Ishikawa (cell line): ENCODE measurements around the gene SIPA1.

ENCODE experiments used
- CEBPB ChIP-seq: IDR thresholded peaks from 2 replicates; pipeline ENCODE4 v1.6.1; 2012
- CREB1 ChIP-seq: IDR thresholded peaks from 2 replicates; pipeline ENCODE4 v1.6.1; 2012; ENCODE audit warnings: low read depth
- EGR1 ChIP-seq: IDR thresholded peaks from 2 replicates; pipeline ENCODE4 v1.6.1; 2012
- EP300 ChIP-seq: IDR thresholded peaks from 2 replicates; pipeline ENCODE4 v1.6.1; 2012; ENCODE audit warnings: borderline replicate concordance
- FOXM1 ChIP-seq: IDR thresholded peaks from 2 replicates; pipeline ENCODE4 v1.6.1; 2012; ENCODE audit warnings: low read depth, borderline replicate concordance
- NFIC ChIP-seq: IDR thresholded peaks from 2 replicates; pipeline ENCODE4 v1.6.1; 2012
- RAD21 ChIP-seq: IDR thresholded peaks from 2 replicates; pipeline ENCODE4 v1.6.1; 2012; ENCODE audit warnings: low read depth
- REST ChIP-seq: IDR thresholded peaks from 2 replicates; pipeline ENCODE4 v1.6.1; 2012; ENCODE audit warnings: low read depth, mild to moderate bottlenecking
- TAF1 ChIP-seq: IDR thresholded peaks from 2 replicates; pipeline ENCODE4 v1.6.1; 2012; ENCODE audit warnings: low read depth, mild to moderate bottlenecking
- TCF12 ChIP-seq: IDR thresholded peaks from 2 replicates; pipeline ENCODE4 v1.6.1; 2012; ENCODE audit warnings: low read depth
- TEAD4 ChIP-seq: IDR thresholded peaks from 2 replicates; pipeline ENCODE4 v1.6.1; 2012
- USF1 ChIP-seq: IDR thresholded peaks from 2 replicates; pipeline ENCODE4 v1.6.1; 2012
- YY1 ChIP-seq: IDR thresholded peaks from 2 replicates; pipeline ENCODE4 v1.6.1; 2012; ENCODE audit warnings: low read depth
- ZBTB7A ChIP-seq: IDR thresholded peaks from 2 replicates; pipeline ENCODE4 v1.6.1; 2012; ENCODE audit warnings: low read depth
- TF ChIP-seq, protein P1 (sequence below): IDR thresholded peaks from 2 replicates; pipeline ENCODE4 v1.6.1; 2012

The SIPA1 gene

DNA sequence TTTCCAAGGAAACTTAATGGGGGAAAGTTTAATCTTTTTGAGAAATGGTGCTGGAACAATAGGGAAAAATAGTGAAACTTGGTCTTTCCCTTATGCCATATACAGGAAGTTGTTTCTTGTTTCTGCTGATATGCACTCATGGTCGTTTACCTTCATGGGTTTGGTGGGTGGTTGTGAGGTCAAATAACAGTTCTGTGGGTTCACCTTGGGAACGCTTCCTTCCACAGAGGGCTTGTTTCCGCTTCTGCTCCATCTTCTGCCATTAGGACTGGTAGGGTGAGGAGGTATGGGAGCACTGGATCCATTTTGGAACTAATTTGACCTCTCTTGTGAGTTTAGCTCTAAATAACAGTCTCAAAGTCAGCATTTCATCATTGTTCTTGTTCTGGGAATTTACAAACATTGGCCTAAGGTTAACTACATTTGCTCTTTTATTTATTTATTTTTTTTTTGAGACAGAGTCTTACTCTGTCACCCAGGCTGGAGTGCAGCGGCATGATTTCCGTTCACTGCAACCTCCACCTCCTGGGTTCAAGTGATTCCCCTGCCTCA, 42.4 kb downstream of the SIPA1 start:
- TF ChIP-seq NFIC: no peak

GRCh38 chr11:65685981-65686380, 48.1 kb downstream of the SIPA1 start:
- TF ChIP-seq REST (no peak), NFIC (no peak), EGR1 (no peak), USF1 (no peak)
- TF ChIP-seq, protein P1, sequence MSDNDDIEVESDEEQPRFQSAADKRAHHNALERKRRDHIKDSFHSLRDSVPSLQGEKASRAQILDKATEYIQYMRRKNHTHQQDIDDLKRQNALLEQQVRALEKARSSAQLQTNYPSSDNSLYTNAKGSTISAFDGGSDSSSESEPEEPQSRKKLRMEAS: no peak

DNA sequence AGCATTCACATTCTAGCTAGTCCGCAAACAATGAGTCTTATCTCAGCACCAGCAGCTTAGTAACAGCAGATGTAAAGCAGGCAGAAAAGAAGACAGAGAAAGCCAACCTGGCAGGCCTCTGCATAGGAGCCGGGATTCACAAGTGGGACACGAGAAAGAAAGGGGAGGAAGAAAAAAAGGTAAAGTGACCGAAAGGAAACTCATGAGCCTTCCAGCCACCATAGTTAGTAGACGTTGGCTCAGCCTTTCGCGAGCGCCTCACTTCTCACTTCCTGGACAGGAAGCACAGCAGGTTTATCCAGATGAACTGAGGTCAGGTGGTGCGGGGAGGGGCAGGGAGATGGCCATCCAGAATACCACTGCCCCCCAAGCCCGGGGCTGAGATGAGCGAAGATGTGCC, 54.5 kb downstream of the SIPA1 start:
- TF ChIP-seq EGR1: no peak
- TF ChIP-seq EP300: no peak
- no peak for TF ChIP-seq TAF1
- TF ChIP-seq REST: no peak
- TF ChIP-seq TCF12: no peak
- TF ChIP-seq, protein P1: no peak
- no peak for TF ChIP-seq YY1
- TF ChIP-seq TEAD4: no peak
- no peak for TF ChIP-seq ZBTB7A
- TF ChIP-seq CEBPB: no peak
- TF ChIP-seq FOXM1: no peak
- no peak for TF ChIP-seq USF1
- TF ChIP-seq CREB1: no peak

GRCh38 chr11:65695459-65696241, 57.7 kb downstream of the SIPA1 start:
- TF ChIP-seq NFIC (peak; percentile 99), TAF1 (no peak), TEAD4 (peak; percentile 56; the same call in 1 of the 2 replicates), EGR1 (no peak), EP300 (peak; percentile 73; the same call in 1 of the 2 replicates), USF1 (no peak), YY1 (no peak), ZBTB7A (no peak), CEBPB (peak; percentile 17; the same call in 1 of the 2 replicates), TCF12 (peak; percentile 90)
- TF ChIP-seq, protein P1: peak; percentile 57; the same call in 1 of the 2 replicates

GRCh38 chr11:65696802-65697552, 59.1 kb downstream of the SIPA1 start:
- TF ChIP-seq REST (no peak), EP300 (no peak), CEBPB (no peak), TEAD4 (no peak), EGR1 (no peak), ZBTB7A (no peak), RAD21 (no peak), NFIC (no peak), USF1 (no peak), TCF12 (no peak), FOXM1 (no peak), CREB1 (no peak), TAF1 (no peak), YY1 (no peak)
- TF ChIP-seq, protein P1: no peak
